GM12801 (cell line): ENCODE data around the gene HFE.

ENCODE experiments used
- CTCF ChIP-seq: IDR thresholded peaks from one replicate; pipeline ENCODE4 v1.5.1; 2011; ENCODE audit warnings: control low read depth; ENCODE audit not compliant: insufficient read length; ENCODE audit errors: extremely low read depth

HFE gene

GRCh38 chr6:26057899-26058298, 29.3 kb upstream of the HFE start:
- TF ChIP-seq CTCF = no peak

GRCh38 chr6:26059941-26060340, 27.3 kb upstream of the HFE start:
- no peak for TF ChIP-seq CTCF

GRCh38 chr6:26064619-26065257, 22.5 kb upstream of the HFE start:
- TF ChIP-seq CTCF = no peak

- no peak for TF ChIP-seq CTCF
Observed at GRCh38 chr6:26065952-26066380, 21.3 kb upstream of the HFE start.

GRCh38 chr6:26067367-26067766, 19.9 kb upstream of the HFE start:
- no peak for TF ChIP-seq CTCF

GRCh38 chr6:26068036-26068435, 19.2 kb upstream of the HFE start:
- TF ChIP-seq CTCF = no peak

GRCh38 chr6:26071135-26071534, 16.1 kb upstream of the HFE start:
- TF ChIP-seq CTCF = no peak
